Iris pigment epithelial cell (primary cell): ENCODE results near the gene IMPA2.
A peak's percentile ranks its signal among the peaks of the same experiment; 100 is the strongest.
"Not testable (repeated sequence)": the region's sequence is repeated elsewhere in the genome, so short reads cannot be mapped to it uniquely, and the experiment has no call there.

ENCODE experiments used
- DNase-seq: peaks from one replicate; pipeline ENCODE4 v3.0.0-alpha.2; 2011; ENCODE audit warnings: low read depth

Gene IMPA2

GRCh38 chr18:12029786-12030584 lies 48.7 kb downstream of the IMPA2 start:
- DNase-seq: no peak

DNA sequence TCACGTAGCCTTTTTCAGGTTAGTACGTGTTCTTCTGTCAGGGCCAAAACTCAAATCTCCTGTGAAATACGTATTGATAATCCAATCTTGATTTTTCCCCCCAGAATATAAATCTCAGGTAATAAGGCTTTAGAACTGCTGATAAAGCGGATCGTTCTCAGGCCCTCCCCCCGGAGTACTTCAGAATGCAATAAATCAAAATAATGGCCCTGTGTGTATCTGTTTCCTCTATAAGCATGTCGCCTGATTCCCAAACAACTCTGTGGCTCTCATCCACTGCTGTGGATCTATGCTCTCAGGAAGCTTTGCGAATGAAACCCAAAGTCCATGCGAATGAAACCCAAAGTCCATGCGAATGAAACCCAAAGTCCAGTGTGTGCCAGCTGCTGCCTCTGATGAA lies 49.4 kb downstream of the IMPA2 start:
- no peak for DNase-seq

GRCh38 chr18:12031181-12031580 lies 49.9 kb downstream of the IMPA2 start:
- no peak for DNase-seq

DNA sequence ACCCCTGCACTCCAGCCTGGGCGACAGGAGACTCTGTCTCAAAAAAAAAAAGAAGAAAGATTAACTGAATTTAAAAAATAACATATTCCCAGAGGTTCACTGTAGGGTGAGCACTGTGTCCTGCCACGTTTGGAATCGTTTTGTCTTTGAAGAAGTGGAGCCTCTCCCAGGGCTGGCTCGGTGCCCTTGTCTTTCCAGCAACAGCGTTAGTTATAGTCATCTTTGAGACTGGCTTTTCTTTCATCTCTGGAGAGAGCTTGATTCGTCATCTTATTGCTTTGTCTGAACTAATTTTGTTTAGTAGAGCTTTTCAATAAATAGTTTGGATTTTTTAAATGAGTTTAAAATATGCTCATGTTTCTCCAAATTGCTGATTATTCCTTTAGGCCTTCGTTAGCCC lies 50.5 kb downstream of the IMPA2 start:
- peak; percentile 81 for DNase-seq

DNA sequence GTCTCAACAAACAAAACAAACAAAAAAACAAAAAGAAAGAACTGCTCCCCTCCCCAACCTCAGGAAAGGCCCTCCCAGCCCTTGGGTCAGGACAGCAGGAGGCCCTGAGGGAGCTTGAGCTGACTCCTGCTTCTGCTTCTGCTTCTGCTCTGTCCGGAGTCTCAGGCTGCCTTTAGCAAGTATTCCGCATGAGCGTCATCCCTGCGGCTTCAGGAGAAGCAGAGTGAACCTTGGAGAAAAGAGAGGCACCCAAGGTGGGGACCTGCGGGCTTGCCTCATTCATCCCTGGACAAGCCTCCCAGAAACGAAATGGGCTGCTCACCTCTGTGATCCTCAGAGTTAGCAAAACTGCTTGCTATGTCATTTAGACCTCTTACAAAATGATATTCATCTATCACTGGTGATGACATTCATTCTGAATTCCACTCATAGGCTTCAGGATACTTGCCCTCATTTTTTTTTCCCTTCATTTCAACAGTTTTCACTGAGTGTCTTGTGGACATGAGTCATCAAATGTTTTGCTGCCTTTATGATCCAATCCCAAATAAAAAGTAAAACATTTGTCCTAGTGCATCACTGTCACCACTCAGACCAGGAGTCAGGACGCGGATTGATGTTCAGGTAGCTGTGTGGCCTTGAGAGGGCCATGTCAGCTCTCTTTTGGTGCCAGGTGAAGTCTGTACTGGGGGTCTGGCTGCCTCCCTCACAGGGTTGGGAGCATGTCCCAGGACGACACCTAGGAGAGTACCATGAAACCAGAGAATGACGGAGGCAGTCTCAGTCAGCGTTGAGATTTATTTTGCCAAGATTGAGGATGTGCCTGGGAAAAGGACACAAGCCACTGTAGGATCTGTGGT lies 51.7 kb downstream of the IMPA2 start:
- peak; percentile 83 for DNase-seq

GRCh38 chr18:12033643-12034025 lies 52.3 kb downstream of the IMPA2 start:
- no peak for DNase-seq

- no peak for DNase-seq
Measured at GRCh38 chr18:12034241-12035100, 53.2 kb downstream of the IMPA2 start.

GRCh38 chr18:12035481-12035880 lies 54.2 kb downstream of the IMPA2 start:
- no peak for DNase-seq

GRCh38 chr18:12036201-12036751 lies 55.0 kb downstream of the IMPA2 start:
- no peak for DNase-seq

GRCh38 chr18:12038082-12038638 lies 56.9 kb downstream of the IMPA2 start:
- no peak for DNase-seq

GRCh38 chr18:12038639-12039539 lies 57.6 kb downstream of the IMPA2 start:
- peak; percentile 65 for DNase-seq

- not testable (repeated sequence) for DNase-seq
Measured at GRCh38 chr18:12039540-12039930, 58.2 kb downstream of the IMPA2 start.

DNA sequence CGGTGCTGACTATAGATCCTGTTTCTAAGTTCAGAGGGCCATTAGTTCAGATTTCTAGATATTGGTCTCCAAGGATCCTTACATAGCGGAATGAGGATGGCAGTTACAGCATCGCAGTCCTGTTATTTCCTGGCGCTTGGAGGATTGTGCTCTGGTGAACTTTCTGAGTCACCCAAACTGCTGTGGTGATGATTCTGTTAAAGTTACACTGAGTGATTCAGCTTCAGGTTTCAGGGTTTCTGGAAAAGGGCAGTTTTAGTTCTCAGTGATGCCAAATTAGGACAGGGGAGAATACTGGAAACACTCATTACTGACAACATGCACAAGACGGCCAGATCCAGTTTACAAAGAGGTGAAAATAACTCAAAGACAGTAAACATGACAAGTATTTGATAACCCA lies 60.3 kb downstream of the IMPA2 start:
- peak; percentile 90 for DNase-seq

- no peak for DNase-seq
Measured at GRCh38 chr18:12043811-12044210, 62.5 kb downstream of the IMPA2 start.

DNA sequence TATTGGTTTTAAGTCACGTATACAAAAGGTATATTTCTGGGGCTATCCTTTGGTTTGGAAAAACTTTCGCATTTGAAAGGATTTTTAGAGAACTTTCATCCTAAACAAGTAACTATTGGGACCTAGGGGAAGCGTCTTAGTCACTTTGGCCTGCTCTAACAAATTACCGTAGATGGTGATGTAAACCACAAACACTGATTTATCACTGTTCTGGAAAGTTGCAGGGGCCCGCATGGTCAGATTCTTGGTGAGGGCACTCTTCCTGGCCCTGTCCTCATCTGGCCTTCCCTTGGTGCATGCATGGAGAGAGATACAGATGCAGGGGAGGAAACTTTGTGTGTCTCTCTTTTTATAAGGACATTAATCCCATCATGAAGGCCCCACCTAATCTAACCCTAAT lies 63.3 kb downstream of the IMPA2 start:
- no peak for DNase-seq

DNA sequence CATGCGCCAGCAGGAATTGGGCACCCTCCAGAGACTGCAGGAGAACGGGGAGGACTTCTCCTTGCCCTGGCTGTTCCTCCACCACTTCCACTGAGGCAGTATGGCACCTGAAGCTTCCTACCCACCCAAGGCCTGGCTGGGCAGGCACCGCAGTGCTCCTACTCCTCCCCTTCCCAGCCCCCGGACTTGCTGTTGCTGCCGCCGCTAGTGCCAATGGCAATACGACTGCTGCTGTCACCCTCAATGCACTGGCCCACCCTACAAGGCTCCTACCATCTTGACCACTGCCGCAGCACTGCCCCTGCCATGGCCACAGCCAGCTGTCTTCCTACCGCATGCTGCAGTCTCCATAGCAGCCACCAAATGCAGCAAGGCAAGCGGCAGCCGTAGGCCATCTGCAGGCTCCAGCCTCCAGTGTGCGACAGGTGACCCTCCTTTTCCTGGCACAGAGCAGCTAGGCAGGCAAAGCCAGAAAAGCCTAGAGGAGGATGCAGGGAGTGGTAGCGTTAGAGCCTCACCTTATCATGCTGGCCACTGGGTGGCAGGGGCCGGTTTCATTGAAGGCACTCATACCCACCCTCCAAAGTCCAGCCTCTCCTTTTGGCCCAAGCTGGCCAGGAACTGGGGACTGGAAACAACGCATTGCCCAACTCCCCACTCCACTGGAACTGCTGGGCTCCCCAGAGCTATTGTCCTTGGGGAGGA lies 64.9 kb downstream of the IMPA2 start:
- no peak for DNase-seq

DNA sequence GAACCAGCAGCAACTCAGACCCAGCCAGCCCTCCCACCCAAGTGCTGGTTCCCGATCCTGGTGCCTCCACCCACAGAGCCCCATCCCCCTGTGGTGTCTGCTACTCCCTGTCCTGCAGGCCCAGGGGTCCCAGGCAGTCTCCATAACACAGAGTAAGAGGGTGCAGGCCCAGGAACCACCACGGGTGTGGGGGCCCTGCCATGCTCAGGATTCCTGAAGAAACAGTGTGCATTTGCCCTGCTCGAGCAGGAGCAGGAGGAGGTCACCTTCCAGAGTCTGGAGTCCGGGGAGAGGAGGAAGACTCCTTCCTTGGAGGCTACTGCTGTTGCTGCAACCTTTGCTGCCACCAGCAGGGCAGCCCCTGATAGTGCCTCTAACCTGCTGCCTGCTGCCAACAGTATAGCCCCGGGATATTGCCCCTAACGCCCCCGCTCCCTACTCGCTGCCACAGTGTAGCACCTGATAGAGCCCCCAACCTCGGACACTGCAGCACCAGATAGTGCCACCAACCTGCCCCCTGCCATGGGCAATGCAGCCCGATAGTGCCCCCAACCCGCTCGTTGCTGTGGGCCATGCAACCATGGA lies 65.5 kb downstream of the IMPA2 start:
- no peak for DNase-seq

GRCh38 chr18:12048010-12048826 lies 66.9 kb downstream of the IMPA2 start:
- no peak for DNase-seq

GRCh38 chr18:12048827-12049175 lies 67.5 kb downstream of the IMPA2 start:
- peak; percentile 67 for DNase-seq
